H9 (cell line): ENCODE results near the gene DDO. TPM values are rescaled to one million over a fixed set of nuclear protein-coding genes. Genes with fewer than 3 reads are reported as not detected.

Source experiments
- DNase-seq: peaks from one replicate; pipeline ENCODE4 v3.0.0-alpha.2; 2017
- H2AFZ ChIP-seq: one replicate; pipeline ENCODE4 v1.6.1; 2013; ENCODE audit warnings: mild to moderate bottlenecking, low read length, control low read depth, moderate library complexity
- H2AK5ac ChIP-seq: 2 replicates; pipeline ENCODE4 v1.6.1; 2013; ENCODE audit warnings: low read length, control low read depth, mixed read lengths; ENCODE audit not compliant: insufficient read length
- H2BK120ac ChIP-seq: one replicate; pipeline ENCODE4 v1.6.1; 2013; ENCODE audit warnings: low read depth, mild to moderate bottlenecking, low read length, control low read depth, inconsistent platforms; ENCODE audit not compliant: poor library complexity, severe bottlenecking
- H2BK12ac ChIP-seq: 2 replicates; pipeline ENCODE4 v1.6.1; 2013; ENCODE audit warnings: low read length, control low read depth, mixed read lengths, low read depth; ENCODE audit not compliant: insufficient read length
- H2BK15ac ChIP-seq: 2 replicates; pipeline ENCODE4 v1.6.1; 2013; ENCODE audit warnings: low read depth, low read length, control low read depth
- H2BK20ac ChIP-seq: one replicate; pipeline ENCODE4 v1.6.1; 2013; ENCODE audit warnings: low read depth, mild to moderate bottlenecking, low read length, control low read depth, inconsistent platforms; ENCODE audit not compliant: poor library complexity, severe bottlenecking
- H2BK5ac ChIP-seq: 2 replicates; pipeline ENCODE4 v1.6.1; 2013; ENCODE audit warnings: low read length, control low read depth, mixed read lengths; ENCODE audit not compliant: insufficient read length
- H3K14ac ChIP-seq: 2 replicates; pipeline ENCODE4 v1.6.1; 2013; ENCODE audit warnings: low read length, control low read depth; ENCODE audit not compliant: insufficient read depth
- H3K18ac ChIP-seq: 2 replicates; pipeline ENCODE4 v1.6.1; 2013; ENCODE audit warnings: low read depth, mild to moderate bottlenecking, mixed read lengths, low read length, control low read depth; ENCODE audit not compliant: insufficient read length
- H3K23ac ChIP-seq: 2 replicates; pipeline ENCODE4 v1.6.1; 2013; ENCODE audit warnings: low read length, control low read depth, mixed read lengths, low read depth; ENCODE audit not compliant: insufficient read length
- H3K23me2 ChIP-seq: 2 replicates; pipeline ENCODE4 v1.6.1; 2013; ENCODE audit warnings: low read depth, mild to moderate bottlenecking, mixed read lengths, low read length, control low read depth; ENCODE audit not compliant: insufficient read length, poor library complexity, severe bottlenecking
- H3K27ac ChIP-seq: 2 replicates; pipeline ENCODE4 v1.5.1; 2013; ENCODE audit warnings: low read length, control low read depth, mixed read lengths, low read depth; ENCODE audit not compliant: insufficient read length
- H3K27me3 ChIP-seq: 2 replicates; pipeline ENCODE4 v1.6.1; 2013; ENCODE audit warnings: low read length, control low read depth, inconsistent platforms; ENCODE audit not compliant: insufficient read depth
- H3K4ac ChIP-seq: 2 replicates; pipeline ENCODE4 v1.6.1; 2013; ENCODE audit warnings: low read depth, mild to moderate bottlenecking, control low read depth, inconsistent platforms, low read length, moderate library complexity
- H3K4me1 ChIP-seq: 2 replicates; pipeline ENCODE4 v1.6.1; 2013; ENCODE audit warnings: low read length, control low read depth, inconsistent platforms; ENCODE audit not compliant: insufficient read depth
- H3K4me2 ChIP-seq: 2 replicates; pipeline ENCODE4 v1.6.1; 2013; ENCODE audit warnings: low read length, control low read depth, mixed read lengths; ENCODE audit not compliant: insufficient read length, insufficient read depth
- H3K56ac ChIP-seq: 2 replicates; pipeline ENCODE4 v1.6.1; 2013; ENCODE audit warnings: low read depth, mild to moderate bottlenecking, mixed read lengths, low read length, control low read depth; ENCODE audit not compliant: insufficient read length
- H3K79me1 ChIP-seq: 2 replicates; pipeline ENCODE4 v1.6.1; 2013; ENCODE audit warnings: low read depth, mild to moderate bottlenecking, moderate library complexity, low read length, control low read depth, inconsistent platforms; ENCODE audit not compliant: insufficient read depth, poor library complexity, severe bottlenecking
- H3K79me2 ChIP-seq: 2 replicates; pipeline ENCODE4 v1.6.1; 2013; ENCODE audit warnings: low read length, control low read depth, inconsistent platforms; ENCODE audit not compliant: insufficient read depth
- H3K9ac ChIP-seq: 2 replicates; pipeline ENCODE4 v1.6.1; 2013; ENCODE audit warnings: low read length, control low read depth, mixed read lengths; ENCODE audit not compliant: insufficient read length; ENCODE audit errors: extremely low read depth
- H3K9me3 ChIP-seq: one replicate; pipeline ENCODE4 v1.6.1; 2013; ENCODE audit warnings: low read depth, low read length, inconsistent platforms; ENCODE audit not compliant: control insufficient read depth
- H3T11ph ChIP-seq: one replicate; pipeline ENCODE4 v1.6.1; 2013; ENCODE audit warnings: mild to moderate bottlenecking, low read length, control low read depth, inconsistent platforms
- H4K20me1 ChIP-seq: one replicate; pipeline ENCODE4 v1.6.1; 2013; ENCODE audit not compliant: control insufficient read depth, insufficient read length, insufficient read depth
- H4K5ac ChIP-seq: 2 replicates; pipeline ENCODE4 v1.6.1; 2013; ENCODE audit warnings: low read depth, mild to moderate bottlenecking, mixed read lengths, low read length, control low read depth; ENCODE audit not compliant: insufficient read length
- H4K8ac ChIP-seq: replicated peaks from 2 replicates; pipeline ENCODE4 v1.6.1; 2013; ENCODE audit warnings: low read length, control low read depth, mixed read lengths, low read depth; ENCODE audit not compliant: insufficient read length
- H4K91ac ChIP-seq: 2 replicates; pipeline ENCODE4 v1.6.1; 2013; ENCODE audit warnings: low read depth, mild to moderate bottlenecking, moderate library complexity, mixed read lengths, low read length, control low read depth; ENCODE audit not compliant: insufficient read length
- H3K27ac Mint-ChIP-seq, 3 experiments: 2 replicates in 2 of 3; 3 replicates in 1 of 3; pipeline ENCODE4 v1.8.0; 2020 to 2021; ENCODE audit warnings: mixed read lengths in 3 of 3, mild to moderate bottlenecking in 1 of 3, moderate library complexity in 1 of 3
- H3K27me3 Mint-ChIP-seq: 2 replicates; pipeline ENCODE4 v1.8.0; 2021; ENCODE audit warnings: low read depth, mild to moderate bottlenecking, moderate library complexity, mixed read lengths
- H3K36me3 Mint-ChIP-seq, 3 experiments: 2 replicates in 2 of 3; 3 replicates in 1 of 3; pipeline ENCODE4 v1.8.0; 2020 to 2021; ENCODE audit warnings: low read depth in 3 of 3, mixed read lengths in 3 of 3; ENCODE audit not compliant: insufficient read depth in 1 of 3
- H3K4me1 Mint-ChIP-seq, 2 experiments: 2 replicates each; pipeline ENCODE4 v1.8.0; 2020; ENCODE audit warnings: mixed read lengths in 2 of 2
- H3K4me3 Mint-ChIP-seq, 2 experiments: 2 replicates in 1 of 2; 3 replicates in 1 of 2; pipeline ENCODE4 v1.8.0; 2020 to 2021; ENCODE audit warnings: mild to moderate bottlenecking in 2 of 2, mixed read lengths in 2 of 2, moderate library complexity in 1 of 2
- H3K9me3 Mint-ChIP-seq, 2 experiments: 2 replicates in 1 of 2; 3 replicates in 1 of 2; pipeline ENCODE4 v1.8.0; 2020; ENCODE audit warnings: mild to moderate bottlenecking in 2 of 2, mixed read lengths in 2 of 2, moderate library complexity in 1 of 2
- CTCF ChIP-seq: fragments of 200-600 bp; sonication (generic); conservative IDR thresholded peaks from 3 replicates; pipeline ENCODE4 v1.8.0; 2021; ENCODE audit warnings: antibody characterized with exemption, mild to moderate bottlenecking
- WGBS: extraction: QIAGEN DNeasy Blood & Tissue Kit; methylation state at CpG from one replicate; pipeline ENCODE4 v1.1.7; 2013; ENCODE audit warnings: missing lambda C conversion rate, low lambda C conversion rate, mixed read lengths; ENCODE audit not compliant: insufficient read length; ENCODE audit errors: extremely low coverage; 5-methylcytosine and 5-hydroxymethylcytosine counted together
- total RNA-seq: library from RNA; stranded (reverse); gene quantifications from 2 replicates; pipeline ENCODE4 v1.2.1, GENCODE V29; 2021

The DDO gene
- total RNA-seq, 1 experiment from 2014 or later = not detected

- peaks cover 2% of the 10 kb centered on the region for H3K27me3 Mint-ChIP-seq
- Histone ChIP-seq H2AFZ (no peak overlapping the region), H3K18ac (no peak overlapping the region), H2BK120ac (no peak overlapping the region), H3K4ac (no peak overlapping the region), H3K27ac (no peak overlapping the region), H2BK5ac (no peak overlapping the region), H2BK15ac (no peak overlapping the region), H3K9me3 (no peaks in the 10 kb centered on the region), H3K56ac (no peak overlapping the region), H3K23me2 (no peaks in the 10 kb centered on the region), H3K79me1 (no peaks in the 10 kb centered on the region), H3K79me2 (no peaks in the 10 kb centered on the region), H3T11ph (no peak overlapping the region), H3K4me2 (no peak overlapping the region), H3K9ac (no peak overlapping the region), H4K8ac (no peak overlapping the region), H3K4me1 (no peaks in the 10 kb centered on the region; the same call in 1 of the 2 replicates), H4K5ac (no peak overlapping the region), H2AK5ac (no peak overlapping the region), H2BK12ac (no peak overlapping the region), H4K20me1 (no peaks in the 10 kb centered on the region), H3K23ac (no peak overlapping the region), H3K14ac (no peak overlapping the region), H2BK20ac (no peak overlapping the region), H4K91ac (no peak overlapping the region), H3K27me3 (no peaks in the 10 kb centered on the region)
- peaks cover 5 to 9% of the 10 kb centered on the region in 2 experiments for H3K4me1 Mint-ChIP-seq
- no peak for DNase-seq
- no peaks in the 10 kb centered on the region for H3K36me3 Mint-ChIP-seq
- WGBS = no CpG with 5 or more reads among the region's 7 CpGs
- peaks cover 0 to 8% of the 10 kb centered on the region in 2 experiments; a peak in 3 of 5 replicates for H3K9me3 Mint-ChIP-seq
- TF ChIP-seq CTCF = no peak
- H3K4me3 Mint-ChIP-seq = no peak overlapping the region
- no peak overlapping the region for H3K27ac Mint-ChIP-seq
Observed at GRCh38 chr6:110434961-110435602, 19.7 kb upstream of the DDO start.
